NOMO-1 treated with dmso at 0.1 percent for 144 hours (cell line): ENCODE results near the gene ROBO1.

Experiments used
- DNase-seq: peaks from one replicate; lab custom pipeline; 2025; ENCODE audit not compliant: unreplicated experiment; lab: John Stamatoyannopoulos, UW

ROBO1 gene

GRCh38 chr3:78666470-78666800 is 1101.4 kb downstream of the ROBO1 start:
- no peak for DNase-seq

DNA sequence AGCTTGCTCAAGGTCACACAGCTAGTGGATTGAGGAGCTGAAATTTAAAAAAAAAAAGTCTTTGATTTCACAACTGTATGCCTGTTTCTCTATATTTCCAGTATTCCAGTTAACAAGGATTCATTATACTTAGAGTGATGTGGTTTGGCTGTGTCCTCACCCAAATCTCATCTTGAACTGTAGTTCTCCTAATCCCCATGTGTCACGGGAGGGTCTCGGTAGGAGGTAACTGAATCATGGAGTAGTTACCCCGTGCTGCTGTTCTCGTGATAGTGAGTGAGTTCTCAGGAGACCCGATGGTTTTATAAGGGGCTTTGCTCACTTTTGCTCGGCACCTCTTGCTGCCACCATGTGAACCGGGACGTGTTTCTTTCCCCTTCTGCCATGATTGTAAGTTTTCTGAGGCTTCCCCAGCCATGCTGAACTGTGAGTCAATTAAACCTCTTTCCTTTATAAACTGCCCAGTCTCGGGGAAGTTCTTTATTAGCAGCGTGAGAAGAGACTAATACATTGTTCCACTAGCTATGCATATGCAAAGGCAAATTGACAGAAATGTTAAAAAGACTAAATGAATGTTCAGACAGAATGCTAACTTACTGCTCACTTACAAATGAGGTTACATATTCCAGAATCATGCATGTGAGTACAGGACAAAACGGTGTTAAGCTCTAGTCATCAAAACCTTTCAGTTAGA is 1101.9 kb downstream of the ROBO1 start:
- no peak for DNase-seq

GRCh38 chr3:78665101-78665500 is 1102.7 kb downstream of the ROBO1 start:
- no peak for DNase-seq

- DNase-seq: no peak
Observed at GRCh38 chr3:78660957-78661356, 1106.8 kb downstream of the ROBO1 start.

DNA sequence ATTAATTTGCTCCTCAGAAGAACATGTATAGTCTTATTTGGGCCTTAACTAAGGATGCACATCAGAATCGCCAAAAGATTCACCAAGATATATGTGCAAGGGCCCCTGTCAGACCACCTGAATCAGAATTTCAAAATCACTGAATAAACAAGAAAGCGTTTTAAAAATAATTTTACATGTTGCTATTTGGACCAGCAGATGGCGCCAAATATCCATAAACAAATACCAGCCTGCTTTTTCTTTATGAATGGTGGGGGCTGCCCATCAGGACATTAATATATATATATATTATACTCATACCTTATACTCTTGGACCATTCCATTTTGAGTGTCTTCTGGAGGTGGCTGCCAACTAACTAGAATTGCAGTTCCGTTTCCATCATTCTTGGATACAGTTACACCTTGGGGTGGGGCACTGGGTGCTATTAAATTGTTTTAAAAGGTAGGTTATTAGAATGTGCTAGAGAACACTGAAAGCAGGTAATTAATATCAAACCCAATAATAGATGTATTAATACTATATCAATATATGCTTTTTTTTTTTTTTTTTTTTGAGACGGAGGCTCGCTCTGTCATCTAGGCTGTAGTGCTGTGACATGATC is 1108.3 kb downstream of the ROBO1 start:
- DNase-seq: no peak

DNA sequence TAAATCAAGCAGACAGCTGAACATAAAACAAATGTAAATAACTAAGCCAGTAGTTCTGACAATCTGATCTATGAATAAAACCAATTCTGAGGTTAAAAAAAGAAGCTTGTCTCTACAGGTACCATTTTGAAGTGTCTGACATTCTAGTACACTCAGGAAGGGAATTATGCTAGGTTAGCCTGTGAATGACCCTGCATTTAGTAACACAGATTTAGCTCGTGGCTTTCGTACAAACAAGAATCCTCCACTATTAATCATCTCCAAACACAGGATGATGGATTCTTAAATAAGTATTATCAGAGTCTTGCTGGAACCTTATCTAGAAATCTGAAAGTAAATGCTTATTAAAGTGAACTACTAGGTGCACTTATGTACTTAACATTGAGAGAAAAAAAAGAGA is 1120.1 kb downstream of the ROBO1 start:
- DNase-seq: no peak

DNA sequence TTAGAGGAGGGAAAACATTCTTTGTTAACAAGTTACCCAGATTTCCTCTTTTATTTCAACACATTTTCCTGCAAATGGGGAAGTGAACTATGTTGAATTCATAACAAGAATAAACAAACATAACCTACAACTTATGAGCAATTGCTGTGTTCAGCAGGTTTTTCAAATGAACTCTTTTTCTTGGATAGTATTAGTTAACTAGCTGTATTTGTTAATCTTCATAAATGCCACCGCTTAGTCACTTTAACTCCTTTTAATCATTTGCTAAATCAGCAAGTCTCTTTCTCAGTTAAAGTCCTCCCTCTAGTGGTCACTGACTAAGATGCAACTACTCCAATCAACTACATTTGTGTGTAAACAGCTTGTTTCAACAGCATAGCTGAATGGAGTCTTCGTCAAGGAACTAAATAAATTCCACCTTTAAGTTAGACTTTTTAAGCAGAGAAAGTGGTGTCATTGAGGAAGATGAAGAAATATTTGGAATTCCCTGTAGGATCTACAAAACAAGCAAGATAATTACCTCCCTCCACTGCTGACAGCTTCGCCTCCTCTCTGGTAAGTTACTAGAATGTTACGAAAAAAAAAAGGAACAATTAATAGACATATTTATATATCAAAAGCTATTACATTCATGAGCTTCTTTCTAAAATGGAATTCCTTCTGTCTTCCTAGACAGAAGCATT is 1122.0 kb downstream of the ROBO1 start:
- peak; percentile 1 for DNase-seq

DNA sequence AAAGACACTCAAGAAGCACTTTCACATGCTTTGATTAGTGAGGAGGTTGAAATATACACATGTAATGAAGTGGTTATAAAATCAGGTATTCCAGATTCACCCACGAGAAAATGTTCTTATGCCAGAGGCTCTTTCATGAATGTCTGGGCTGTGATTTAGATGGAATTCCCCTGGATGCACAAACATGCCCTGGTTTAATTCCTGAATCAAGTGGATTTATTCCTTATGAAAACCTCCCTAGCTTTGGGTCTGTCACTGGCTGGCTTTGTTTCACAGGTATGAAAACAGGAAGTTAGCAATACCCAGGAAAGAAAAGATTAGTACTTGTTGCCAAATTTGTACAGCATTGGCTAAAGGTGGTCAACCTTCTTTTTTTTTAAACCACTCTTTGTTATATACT is 1123.0 kb downstream of the ROBO1 start:
- no peak for DNase-seq

DNA sequence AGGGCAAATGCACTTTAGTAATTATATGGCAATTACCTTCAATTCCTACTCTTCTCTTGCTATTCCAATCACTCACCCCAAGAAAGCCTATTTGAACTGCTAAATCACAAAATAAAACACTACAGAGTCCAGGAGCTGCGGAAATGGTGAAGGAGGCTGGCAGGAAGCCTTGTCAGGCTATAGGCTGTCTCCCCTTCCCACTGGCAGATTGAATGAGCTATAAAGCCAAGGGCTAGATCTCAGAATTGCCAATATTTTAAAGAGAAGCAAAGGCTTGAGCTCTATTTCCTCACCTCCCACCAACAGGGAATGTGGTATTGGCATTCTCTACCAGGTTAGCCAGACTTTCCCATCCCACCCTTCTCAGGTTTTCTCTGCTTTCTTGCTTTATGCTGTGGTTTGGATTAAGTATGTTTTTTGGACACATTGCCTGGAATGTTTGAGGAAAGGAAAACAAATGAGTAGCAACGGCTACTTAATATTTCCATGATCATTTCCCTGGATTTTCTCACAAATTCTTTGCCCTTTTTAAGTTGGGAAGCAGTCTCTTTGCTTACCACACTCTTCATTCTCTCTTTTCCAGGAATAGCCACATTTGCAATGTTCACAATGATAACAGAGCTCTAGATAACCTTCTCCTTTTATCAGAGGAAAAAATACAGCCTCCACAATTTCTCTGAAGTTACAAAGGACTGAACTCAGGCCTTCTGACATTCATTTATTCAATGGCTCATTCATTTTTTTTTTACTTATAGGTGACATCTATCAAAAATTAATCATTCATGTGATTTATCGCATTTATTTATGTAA is 1125.4 kb downstream of the ROBO1 start:
- DNase-seq: no peak

GRCh38 chr3:78641703-78642102 is 1126.1 kb downstream of the ROBO1 start:
- no peak for DNase-seq

DNA sequence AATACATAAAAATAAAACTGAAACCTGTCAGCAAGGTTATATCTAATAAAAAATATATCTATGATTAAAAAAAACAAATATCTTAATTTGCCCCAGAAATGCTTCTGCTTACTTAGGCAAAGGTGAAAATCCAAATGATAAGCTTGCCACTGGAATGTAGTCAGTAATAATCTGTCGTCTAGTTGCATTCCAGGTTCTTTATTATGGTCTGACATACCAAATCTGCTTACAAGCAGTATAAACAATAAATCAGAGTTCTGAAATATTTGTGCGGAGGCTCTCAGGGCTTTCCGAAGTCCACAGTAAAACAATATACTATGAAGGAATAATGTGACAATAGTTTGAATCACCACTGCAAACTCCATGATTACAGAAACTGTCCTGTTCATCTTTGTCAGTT is 1133.5 kb downstream of the ROBO1 start:
- DNase-seq: no peak

DNA sequence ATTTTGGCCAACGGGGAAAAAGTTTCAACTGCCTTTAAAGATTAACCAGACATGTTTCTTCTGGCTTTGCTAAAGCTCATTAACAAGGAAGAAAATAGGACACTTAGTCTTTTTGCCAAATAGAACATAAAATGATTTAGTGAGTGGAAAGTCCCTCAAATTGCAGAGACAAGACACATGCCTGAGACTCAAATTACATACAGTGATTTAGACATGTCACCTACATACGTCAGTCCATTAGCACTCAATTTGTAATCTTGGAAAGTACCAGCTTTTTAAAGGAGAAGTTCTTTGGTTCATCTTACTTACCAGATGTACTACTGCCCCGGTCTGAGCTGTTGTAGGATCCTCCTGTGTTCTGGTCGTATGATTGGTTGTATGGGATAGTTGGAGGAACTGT is 1134.2 kb downstream of the ROBO1 start:
- DNase-seq: no peak

GRCh38 chr3:78632925-78633553 is 1134.8 kb downstream of the ROBO1 start:
- DNase-seq: no peak

DNA sequence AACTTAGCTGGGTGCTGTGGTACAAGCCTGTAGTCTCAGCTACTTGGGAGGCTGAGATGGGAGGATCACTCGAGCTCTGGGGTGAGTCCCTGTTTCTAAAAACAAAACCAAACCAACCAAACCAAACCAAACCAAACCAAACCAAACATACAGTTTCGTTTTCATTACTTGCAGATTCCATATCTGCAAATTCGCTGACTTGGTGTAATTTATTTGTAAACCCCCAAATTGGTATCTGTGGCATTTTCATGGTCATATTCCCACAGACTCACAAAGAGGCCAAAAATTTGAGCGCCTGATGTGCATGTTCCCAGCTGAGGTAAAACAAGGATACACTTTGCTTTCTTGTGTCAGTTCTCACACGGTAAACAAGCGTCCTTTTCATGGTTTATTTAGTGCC is 1138.3 kb downstream of the ROBO1 start:
- DNase-seq: no peak

DNA sequence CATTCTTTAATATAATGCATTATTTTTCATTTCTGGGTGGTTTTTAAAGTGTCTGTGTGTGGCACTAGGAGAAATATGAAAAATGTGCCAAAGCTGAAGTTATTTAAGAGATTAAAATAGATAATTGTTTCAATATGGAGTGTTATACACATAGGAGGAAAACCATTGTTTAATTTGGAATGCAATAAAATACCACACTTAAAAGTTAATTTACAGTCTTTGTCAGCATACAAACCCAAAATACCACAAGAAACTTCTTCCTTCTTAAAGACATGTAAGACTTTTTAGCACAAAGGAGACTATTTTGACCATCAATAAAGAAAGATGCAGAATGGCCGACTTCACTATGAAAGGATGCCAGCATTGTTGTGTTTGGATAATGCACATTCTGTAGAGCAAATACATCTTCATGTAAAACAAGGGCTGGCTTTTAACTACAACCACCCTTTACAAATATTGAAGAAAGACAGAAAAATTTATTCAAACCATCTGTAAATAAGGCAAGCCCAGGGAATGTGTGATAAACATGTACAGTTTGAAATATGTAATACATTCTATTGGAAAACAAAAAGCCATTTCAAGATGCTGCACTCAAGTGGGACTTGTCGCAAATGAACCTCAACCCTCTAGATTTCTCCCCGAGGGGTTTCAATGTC is 1146.6 kb downstream of the ROBO1 start:
- no peak for DNase-seq

DNA sequence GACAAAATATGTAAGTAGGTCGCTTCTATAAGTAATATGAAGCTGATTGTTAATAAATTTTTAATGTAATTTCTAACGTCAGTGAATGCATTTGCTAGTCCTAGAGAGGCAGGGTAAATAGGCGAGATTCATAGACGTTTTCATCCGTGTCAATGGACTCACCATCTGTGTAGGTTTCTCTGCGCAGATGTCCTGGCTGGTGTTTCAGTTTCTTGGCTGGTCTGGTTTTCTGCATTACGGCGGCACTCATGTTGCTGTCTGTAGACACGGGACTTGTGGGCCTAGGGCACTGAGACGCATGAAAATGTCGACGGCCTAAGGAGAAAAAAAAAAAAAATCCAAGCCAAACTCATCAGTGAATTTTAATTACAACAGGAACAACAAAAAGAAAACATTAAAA is 1153.3 kb downstream of the ROBO1 start:
- no peak for DNase-seq

GRCh38 chr3:78613421-78613879 is 1154.3 kb downstream of the ROBO1 start:
- DNase-seq: no peak

- DNase-seq: no peak
Observed at GRCh38 chr3:78611278-78611677, 1156.5 kb downstream of the ROBO1 start.

- no peak for DNase-seq
Observed at GRCh38 chr3:78610462-78611125, 1157.2 kb downstream of the ROBO1 start.

- no peak for DNase-seq
Observed at GRCh38 chr3:78606756-78607155, 1161.0 kb downstream of the ROBO1 start.
